ENCODE results near the gene FUT6.
A peak's percentile ranks its signal among the peaks of the same experiment; 100 is the strongest.

The FUT6 gene

GRCh38 chr19:5827891-5828660 is 11.4 kb downstream of the FUT6 start:
- peak; percentile 87 for DNase-seq

GRCh38 chr19:5827342-5827890 is 12.1 kb downstream of the FUT6 start:
- DNase-seq, result no peak

- peak; percentile 79 for DNase-seq
Observed at GRCh38 chr19:5826531-5827341, 12.8 kb downstream of the FUT6 start.

GRCh38 chr19:5825178-5825577 is 14.3 kb downstream of the FUT6 start:
- no peak for DNase-seq

GRCh38 chr19:5824751-5825150 is 14.8 kb downstream of the FUT6 start:
- DNase-seq, result no peak

GRCh38 chr19:5823579-5824281 is 15.8 kb downstream of the FUT6 start:
- no peak for DNase-seq

GRCh38 chr19:5822181-5822844 is 17.2 kb downstream of the FUT6 start:
- DNase-seq, result no peak

GRCh38 chr19:5821521-5822180 is 17.9 kb downstream of the FUT6 start:
- no peak for DNase-seq

- no peak for DNase-seq
Observed at GRCh38 chr19:5820785-5821184, 18.7 kb downstream of the FUT6 start.

GRCh38 chr19:5818594-5818993 is 20.9 kb downstream of the FUT6 start:
- DNase-seq, result no peak

- DNase-seq, result no peak
Observed at GRCh38 chr19:5817218-5817617, 22.3 kb downstream of the FUT6 start.

- DNase-seq, result no peak
Observed at GRCh38 chr19:5814852-5815246, 24.7 kb downstream of the FUT6 start.

- DNase-seq, result no peak
Observed at GRCh38 chr19:5814123-5814851, 25.2 kb downstream of the FUT6 start.

GRCh38 chr19:5811117-5811516 is 28.4 kb downstream of the FUT6 start:
- DNase-seq, result no peak

GRCh38 chr19:5809469-5809868 is 30.0 kb downstream of the FUT6 start:
- DNase-seq, result no peak

GRCh38 chr19:5809053-5809452 is 30.4 kb downstream of the FUT6 start:
- DNase-seq, result no peak

- DNase-seq, result no peak
Observed at GRCh38 chr19:5808120-5808816, 31.2 kb downstream of the FUT6 start.

- DNase-seq, result no peak
Observed at GRCh38 chr19:5806905-5807304, 32.6 kb downstream of the FUT6 start.

- no peak for DNase-seq
Observed at GRCh38 chr19:5806133-5806489, 33.4 kb downstream of the FUT6 start.

- DNase-seq, result peak; percentile 74
Observed at GRCh38 chr19:5805462-5806132, 33.9 kb downstream of the FUT6 start.
